Keratinocyte (primary cell): Measurements from ENCODE around the gene MTOR. TPM values are rescaled to one million over a fixed set of nuclear protein-coding genes. Genes with fewer than 3 reads are reported as not detected.
"Not testable (repeated sequence)": the region's sequence is repeated elsewhere in the genome, so short reads cannot be mapped to it uniquely, and the experiment has no call there.

Source experiments
- DNase-seq: peaks from one replicate; pipeline ENCODE4 v3.0.0-alpha.2; 2011; ENCODE audit warnings: low read depth, missing footprints, low spot score
- FAIRE-seq: peaks from 2 replicates; lab custom pipeline; 2011; peaks lifted over from hg19 to GRCh38; lab: Jason Lieb, UNC
- H2AFZ ChIP-seq: 2 replicates; pipeline ENCODE4 v1.6.0; 2012; ENCODE audit warnings: low read length, control low read depth, inconsistent platforms; ENCODE audit not compliant: control insufficient read depth
- H3K27ac ChIP-seq: 2 replicates; pipeline ENCODE4 v1.5.1; 2011; ENCODE audit warnings: low read length; ENCODE audit not compliant: control insufficient read depth, insufficient read depth
- H3K27me3 ChIP-seq: 3 replicates; pipeline ENCODE4 v1.6.0; 2011; ENCODE audit warnings: low read length; ENCODE audit not compliant: control insufficient read depth, insufficient read depth; ENCODE audit errors: extremely low read depth
- H3K36me3 ChIP-seq, 2 experiments: 2 replicates in 1 of 2; 3 replicates in 1 of 2; pipeline ENCODE4 v1.5.1; 2011; ENCODE audit warnings: low read length in 2 of 2, mild to moderate bottlenecking in 1 of 2; ENCODE audit not compliant: control insufficient read depth in 2 of 2, insufficient read depth in 2 of 2; ENCODE audit errors: extremely low read depth in 1 of 2
- H3K4me1 ChIP-seq: 3 replicates; pipeline ENCODE4 v1.5.1; 2011; ENCODE audit warnings: low read length; ENCODE audit not compliant: control insufficient read depth, insufficient read depth; ENCODE audit errors: extremely low read depth
- H3K4me2 ChIP-seq: 3 replicates; pipeline ENCODE4 v1.6.0; 2011; ENCODE audit warnings: low read depth, low read length; ENCODE audit not compliant: control insufficient read depth, insufficient read depth; ENCODE audit errors: extremely low read depth
- H3K4me3 ChIP-seq, 3 experiments: fragments of 200-600 bp in 1 of 3; sonication (generic) in 1 of 3; 2 replicates in 2 of 3; 3 replicates in 1 of 3; pipeline ENCODE4 v1.5.1; 2011 to 2016; ENCODE audit warnings: low read length in 3 of 3, mild to moderate bottlenecking in 3 of 3, control low read depth in 2 of 3, inconsistent platforms in 1 of 3, low read depth in 1 of 3, mixed read lengths in 1 of 3, mixed run types in 1 of 3, moderate library complexity in 1 of 3; ENCODE audit not compliant: control insufficient read depth in 2 of 3, insufficient read depth in 2 of 3; ENCODE audit errors: extremely low read depth in 1 of 3
- H3K79me2 ChIP-seq: 2 replicates; pipeline ENCODE4 v1.6.0; 2012; ENCODE audit warnings: low read length; ENCODE audit not compliant: control insufficient read depth, insufficient read depth
- H3K9ac ChIP-seq: 3 replicates; pipeline ENCODE4 v1.6.0; 2011; ENCODE audit warnings: low read length; ENCODE audit not compliant: control insufficient read depth, insufficient read depth; ENCODE audit errors: extremely low read depth
- H3K9me1 ChIP-seq: 3 replicates; pipeline ENCODE4 v1.6.0; 2011; ENCODE audit warnings: low read length; ENCODE audit not compliant: control insufficient read depth, insufficient read depth; ENCODE audit errors: extremely low read depth
- H3K9me3 ChIP-seq: 2 replicates; pipeline ENCODE4 v1.5.1; 2012; ENCODE audit warnings: low read depth, low read length; ENCODE audit not compliant: control insufficient read depth
- H4K20me1 ChIP-seq: 3 replicates; pipeline ENCODE4 v1.6.0; 2011; ENCODE audit warnings: low read length; ENCODE audit not compliant: control insufficient read depth, insufficient read depth; ENCODE audit errors: extremely low read depth
- EZH2 ChIP-seq: IDR thresholded peaks from one replicate; pipeline ENCODE4 v1.6.1; 2012; ENCODE audit warnings: inconsistent platforms, mild to moderate bottlenecking, low read length, moderate library complexity
- dilution Hi-C: fragments of 300-500 bp; cut with MboI; formaldehyde crosslinking; loops from one replicate; pipeline ENCODE4 v1.7.0; 2020; ENCODE audit warnings: low sequenced_read_pairs; ENCODE audit not compliant: extremely low pct_ligation_motif_present
- polyA plus RNA-seq, 5 experiments: library from polyadenylated mRNA; depleted of rRNA in 3 of 5; stranded (reverse) in 3 of 5; stranded (forward) in 1 of 5; unstranded in 1 of 5; fragments of >200 nt; gene quantifications; 1 replicate in 1 of 5; 2 replicates in 3 of 5; 3 replicates in 1 of 5; pipeline versions ENCODE4 v1.2.1 to v1.2.3, GENCODE V29; 2011 to 2012; ENCODE audit warnings: missing spikeins in 2 of 5, low read depth in 1 of 5, low replicate concordance in 1 of 5
- TF ChIP-seq, protein P1 (sequence below), 3 experiments: IDR thresholded peaks in 1 of 3; conservative IDR thresholded peaks in 1 of 3; optimal IDR thresholded peaks in 1 of 3; 2 replicates in 2 of 3; 3 replicates in 1 of 3; pipeline versions ENCODE3 to v1.5.1; 2011; ENCODE audit warnings: low read length in 3 of 3, mild to moderate bottlenecking in 3 of 3, moderate library complexity in 2 of 3, control low read depth in 1 of 3, inconsistent platforms in 1 of 3; ENCODE audit not compliant: insufficient read depth in 2 of 3; ENCODE audit errors: extremely low read depth in 1 of 3

MTOR gene
- polyA plus RNA-seq, 1 donor (not counting 4 experiments of a cell fraction or from before 2014, with no cell fraction given) = 31.5 TPM

DNA sequence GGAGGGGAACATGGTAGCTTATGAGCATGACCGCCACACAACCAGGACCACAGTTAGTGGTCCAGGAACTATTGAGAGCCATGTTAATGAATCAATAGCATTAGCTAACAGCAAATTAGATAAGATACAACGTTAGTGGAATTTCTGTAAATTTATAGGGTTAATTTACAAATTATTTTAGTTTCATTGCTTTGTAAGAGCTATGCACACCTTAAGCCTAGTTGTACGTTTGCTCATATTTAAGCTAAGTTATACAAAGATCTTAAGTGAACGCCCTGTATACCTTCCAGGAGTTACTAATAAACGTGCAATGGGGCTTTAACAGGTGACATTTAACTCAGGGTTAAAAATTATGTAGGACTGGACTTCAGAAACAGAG lies 163.4 kb downstream of the MTOR start:
- peak overlapping the region; percentile 90 for H3K4me2 ChIP-seq
- H3K4me1 ChIP-seq = peaks cover 10% of the 10 kb centered on the region
- peaks cover 25% of the 10 kb centered on the region for H3K79me2 ChIP-seq
- no peaks in the 10 kb centered on the region for H4K20me1 ChIP-seq
- no peaks in the 10 kb centered on the region for H3K27me3 ChIP-seq
- H3K9me1 ChIP-seq = no peaks in the 10 kb centered on the region
- peak overlapping the region; percentile 88 for H3K27ac ChIP-seq
- DNase-seq (no peak), FAIRE-seq (no peak)
- H3K9ac ChIP-seq = peak overlapping the region; percentile 87
- peak overlapping the region; percentile 90 to 94 (median 93) for H3K4me3 ChIP-seq
- dilution Hi-C loops = no loop called here
- no peaks in the 10 kb centered on the region for H3K9me3 ChIP-seq
- TF ChIP-seq, protein P1, sequence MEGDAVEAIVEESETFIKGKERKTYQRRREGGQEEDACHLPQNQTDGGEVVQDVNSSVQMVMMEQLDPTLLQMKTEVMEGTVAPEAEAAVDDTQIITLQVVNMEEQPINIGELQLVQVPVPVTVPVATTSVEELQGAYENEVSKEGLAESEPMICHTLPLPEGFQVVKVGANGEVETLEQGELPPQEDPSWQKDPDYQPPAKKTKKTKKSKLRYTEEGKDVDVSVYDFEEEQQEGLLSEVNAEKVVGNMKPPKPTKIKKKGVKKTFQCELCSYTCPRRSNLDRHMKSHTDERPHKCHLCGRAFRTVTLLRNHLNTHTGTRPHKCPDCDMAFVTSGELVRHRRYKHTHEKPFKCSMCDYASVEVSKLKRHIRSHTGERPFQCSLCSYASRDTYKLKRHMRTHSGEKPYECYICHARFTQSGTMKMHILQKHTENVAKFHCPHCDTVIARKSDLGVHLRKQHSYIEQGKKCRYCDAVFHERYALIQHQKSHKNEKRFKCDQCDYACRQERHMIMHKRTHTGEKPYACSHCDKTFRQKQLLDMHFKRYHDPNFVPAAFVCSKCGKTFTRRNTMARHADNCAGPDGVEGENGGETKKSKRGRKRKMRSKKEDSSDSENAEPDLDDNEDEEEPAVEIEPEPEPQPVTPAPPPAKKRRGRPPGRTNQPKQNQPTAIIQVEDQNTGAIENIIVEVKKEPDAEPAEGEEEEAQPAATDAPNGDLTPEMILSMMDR (optimal IDR thresholded peaks at IDR 0.05 in 1 of 3, IDR thresholded peaks at IDR 0.05 in 1 of 3, conservative IDR thresholded peaks at IDR 0.05 in 1 of 3; ENCODE audit: extremely low read depth in 1 of 3, insufficient read depth in 2 of 3, low read length in 3 of 3) = no peak
- TF ChIP-seq EZH2 = no peak
- peaks cover 4 to 15% of the 10 kb centered on the region in 2 experiments for H3K36me3 ChIP-seq
- peak overlapping the region; percentile 62 for H2AFZ ChIP-seq

DNA sequence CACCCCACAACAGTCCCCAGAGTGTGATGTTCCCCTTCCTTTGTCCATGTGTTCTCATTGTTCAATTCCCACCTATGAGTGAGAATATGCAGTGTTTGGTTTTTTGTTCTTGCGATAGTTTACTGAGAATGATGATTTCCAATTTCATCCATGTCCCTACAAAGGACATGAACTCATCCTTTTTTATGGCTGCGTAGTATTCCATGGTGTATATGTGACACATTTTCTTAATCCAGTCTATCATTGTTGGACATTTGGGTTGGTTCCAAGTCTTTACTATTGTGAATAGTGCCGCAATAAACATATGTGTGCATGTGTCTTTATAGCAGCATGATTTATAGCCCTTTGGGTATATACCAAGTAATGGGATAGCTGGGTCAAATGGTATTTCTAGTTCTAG lies 178.6 kb downstream of the MTOR start:
- H3K4me3 ChIP-seq, H3K27ac ChIP-seq, DNase-seq, H3K9ac ChIP-seq, H2AFZ ChIP-seq, H4K20me1 ChIP-seq, FAIRE-seq, H3K4me2 ChIP-seq, dilution Hi-C loops, H3K9me1 ChIP-seq, H3K79me2 ChIP-seq, H3K9me3 ChIP-seq, H3K4me1 ChIP-seq, H3K27me3 ChIP-seq: not testable (repeated sequence)
- peaks cover 30 to 35% of the 10 kb centered on the region in 2 experiments for H3K36me3 ChIP-seq

DNA sequence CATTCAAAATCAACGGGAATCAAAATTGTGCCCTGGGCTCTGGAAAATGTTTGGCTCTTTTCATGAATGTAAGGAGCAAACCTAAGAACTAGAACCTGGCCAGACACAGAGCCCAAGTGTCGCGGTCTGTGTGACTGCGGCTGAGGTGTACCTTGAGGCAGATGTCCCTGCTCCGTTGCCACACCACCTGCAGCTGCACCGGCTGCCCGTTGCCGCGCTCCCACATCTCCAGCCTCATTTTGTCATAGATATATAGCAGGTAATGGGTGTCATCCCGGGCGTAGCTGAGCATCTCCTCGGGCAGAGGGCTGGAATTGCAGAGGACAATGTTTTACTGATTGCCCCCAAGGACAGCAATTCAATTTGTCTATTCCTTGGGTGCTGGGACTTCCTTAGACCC lies 181.4 kb downstream of the MTOR start:
- TF ChIP-seq, protein P1 (optimal IDR thresholded peaks at IDR 0.05 in 1 of 3, IDR thresholded peaks at IDR 0.05 in 1 of 3, conservative IDR thresholded peaks at IDR 0.05 in 1 of 3; ENCODE audit: extremely low read depth in 1 of 3, insufficient read depth in 2 of 3, low read length in 3 of 3) = no peak
- TF ChIP-seq EZH2 = no peak

More for the DNA sequence above, 181.4 kb downstream of the MTOR start:
- H3K9me1 ChIP-seq = no peaks in the 10 kb centered on the region
- dilution Hi-C loops = no loop called here
- FAIRE-seq (no peak), DNase-seq (no peak)
- H4K20me1 ChIP-seq = no peaks in the 10 kb centered on the region
- peaks cover 6% of the 10 kb centered on the region for H3K4me1 ChIP-seq
- peaks cover 23 to 32% of the 10 kb centered on the region in 2 experiments for H3K36me3 ChIP-seq
- H3K27ac ChIP-seq = no peak overlapping the region
- no peaks in the 10 kb centered on the region for H3K27me3 ChIP-seq
- H3K9me3 ChIP-seq = no peaks in the 10 kb centered on the region
- no peak overlapping the region for H3K4me3 ChIP-seq
- no peak overlapping the region for H2AFZ ChIP-seq
- H3K79me2 ChIP-seq = no peaks in the 10 kb centered on the region
- H3K9ac ChIP-seq = no peak overlapping the region
- no peak overlapping the region for H3K4me2 ChIP-seq
